ENCODE data around the gene STPG3. TPM values are rescaled to one million over a fixed set of nuclear protein-coding genes. Genes with fewer than 3 reads are reported as not detected.

The STPG3 gene
- total and polyA plus RNA-seq, 9 of the 15 experiments (the other 6 are each of a cell fraction or from before 2014, with no cell fraction given), result not detected

DNA sequence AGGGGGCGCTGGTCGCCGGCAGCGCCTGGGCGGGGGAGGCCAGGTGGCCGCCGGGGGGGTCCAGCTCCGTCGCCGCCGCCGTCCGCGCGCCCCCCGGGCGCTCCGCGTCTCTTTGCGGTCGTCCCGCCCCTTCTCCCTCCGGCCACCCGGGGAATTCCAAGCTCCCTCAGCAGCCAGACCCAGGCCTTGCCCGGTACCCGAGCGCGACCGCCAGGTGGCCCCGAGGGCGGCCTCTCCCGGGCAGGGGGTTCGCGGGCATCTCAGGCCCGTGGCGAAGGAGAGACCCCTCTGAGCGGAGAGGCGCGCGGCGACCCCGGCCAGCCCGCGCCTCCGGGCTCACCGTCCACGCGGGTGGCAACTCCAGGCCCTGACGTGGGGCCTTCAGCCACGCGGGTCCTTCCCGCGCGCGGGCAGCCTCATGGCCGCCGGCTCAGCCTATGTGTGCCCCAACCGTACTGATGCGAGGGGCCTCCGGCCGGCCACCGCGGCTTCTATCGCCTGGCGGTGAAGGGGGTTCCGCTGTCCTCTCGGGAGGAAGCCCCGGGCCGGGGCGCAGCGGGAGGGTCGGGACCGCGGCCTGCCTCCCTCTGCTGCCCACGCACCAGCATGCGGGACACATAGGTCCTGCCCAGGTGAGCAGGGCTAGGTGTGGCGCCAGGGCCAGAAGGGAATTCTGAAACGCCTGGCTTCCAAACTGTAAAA, 51.5 kb downstream of the STPG3 start (continued):
- TF ChIP-seq FIP1L1 (IDR thresholded peaks at IDR 0.05; ENCODE audit: low read depth, low read length, poor library complexity, severe bottlenecking) (peak; percentile 45), NR4A1 (CRISPR knock-in tag; IDR thresholded peaks at IDR 0.05) (no peak), NR4A1 (tag; IDR thresholded peaks at IDR 0.05) (0 out of 2 replicates have a peak, but pooled peaks have one; percentile 70), FOXJ3 (CRISPR knock-in tag; IDR thresholded peaks at IDR 0.05) (no peak), HIVEP1 (CRISPR knock-in tag; IDR thresholded peaks at IDR 0.05) (no peak), POLR2G (IDR thresholded peaks at IDR 0.05; ENCODE audit: low read depth, low read length) (peak; percentile 64), ETV6 (IDR thresholded peaks at IDR 0.05; ENCODE audit: borderline replicate concordance in 1 of 2, low read depth in 2 of 2, low read length in 1 of 2) (no peak), ETV6 (CRISPR knock-in tag; IDR thresholded peaks at IDR 0.05; ENCODE audit: borderline replicate concordance) (peak; percentile 92; the same call in 1 of the 2 replicates), KDM5B (IDR thresholded peaks at IDR 0.05; ENCODE audit: insufficient replicate concordance, low read depth, low read length) (peak; percentile 58), TAF7 (tag; IDR thresholded peaks at IDR 0.05) (no peak), ZNF224 (CRISPR knock-in tag; IDR thresholded peaks at IDR 0.05) (0 out of 2 replicates have a peak, but pooled peaks have one; percentile 46), SRSF3 (IDR thresholded peaks at IDR 0.05; ENCODE audit: insufficient read depth, low read length) (no peak), CBX2 (IDR thresholded peaks at IDR 0.05; ENCODE audit: insufficient read depth, low read length, poor library complexity, severe bottlenecking) (no peak), JUN (IDR thresholded peaks at IDR 0.05; ENCODE audit: borderline replicate concordance, low read depth, low read length) (no peak), JUN (CRISPR knock-in tag; IDR thresholded peaks at IDR 0.05; ENCODE audit: borderline replicate concordance) (0 out of 2 replicates have a peak, but pooled peaks have one; percentile 7), TCFL5 (CRISPR knock-in tag; conservative IDR thresholded peaks at IDR 0.05) (no peak), CBX8 (IDR thresholded peaks at IDR 0.05; ENCODE audit: borderline replicate concordance, extremely low read depth, low read depth, low read length, poor library complexity, severe bottlenecking) (no peak), ZNF24 (IDR thresholded peaks at IDR 0.05) (no peak), NFYB (IDR thresholded peaks at IDR 0.05; ENCODE audit: extremely low read depth, insufficient read length) (no peak), RAD51 (IDR thresholded peaks at IDR 0.05; ENCODE audit: borderline replicate concordance, low read depth) (no peak), ZNF695 (CRISPR knock-in tag; IDR thresholded peaks at IDR 0.05) (no peak), SMARCE1 (IDR thresholded peaks at IDR 0.05) (no peak)
- TF ChIP-seq, protein P1, sequence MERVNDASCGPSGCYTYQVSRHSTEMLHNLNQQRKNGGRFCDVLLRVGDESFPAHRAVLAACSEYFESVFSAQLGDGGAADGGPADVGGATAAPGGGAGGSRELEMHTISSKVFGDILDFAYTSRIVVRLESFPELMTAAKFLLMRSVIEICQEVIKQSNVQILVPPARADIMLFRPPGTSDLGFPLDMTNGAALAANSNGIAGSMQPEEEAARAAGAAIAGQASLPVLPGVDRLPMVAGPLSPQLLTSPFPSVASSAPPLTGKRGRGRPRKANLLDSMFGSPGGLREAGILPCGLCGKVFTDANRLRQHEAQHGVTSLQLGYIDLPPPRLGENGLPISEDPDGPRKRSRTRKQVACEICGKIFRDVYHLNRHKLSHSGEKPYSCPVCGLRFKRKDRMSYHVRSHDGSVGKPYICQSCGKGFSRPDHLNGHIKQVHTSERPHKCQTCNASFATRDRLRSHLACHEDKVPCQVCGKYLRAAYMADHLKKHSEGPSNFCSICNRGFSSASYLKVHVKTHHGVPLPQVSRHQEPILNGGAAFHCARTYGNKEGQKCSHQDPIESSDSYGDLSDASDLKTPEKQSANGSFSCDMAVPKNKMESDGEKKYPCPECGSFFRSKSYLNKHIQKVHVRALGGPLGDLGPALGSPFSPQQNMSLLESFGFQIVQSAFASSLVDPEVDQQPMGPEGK (CRISPR knock-in tag; IDR thresholded peaks at IDR 0.05; ENCODE audit: borderline replicate concordance), result no peak
- TF ChIP-seq, protein P2, sequence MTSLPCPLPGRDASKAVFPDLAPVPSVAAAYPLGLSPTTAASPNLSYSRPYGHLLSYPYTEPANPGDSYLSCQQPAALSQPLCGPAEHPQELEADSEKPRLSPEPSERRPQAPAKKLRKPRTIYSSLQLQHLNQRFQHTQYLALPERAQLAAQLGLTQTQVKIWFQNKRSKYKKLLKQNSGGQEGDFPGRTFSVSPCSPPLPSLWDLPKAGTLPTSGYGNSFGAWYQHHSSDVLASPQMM (CRISPR knock-in tag; IDR thresholded peaks at IDR 0.05), result no peak
